Mesendoderm (in vitro differentiated cells): ENCODE data around the gene CENPB.
A peak's percentile ranks its signal among the peaks of the same experiment; 100 is the strongest.

Experiments used
- DNase-seq: peaks from one replicate; pipeline ENCODE4 v3.0.0; 2013
- H2AK5ac ChIP-seq: 2 replicates; pipeline ENCODE4 v1.6.1; 2013; ENCODE audit warnings: low read length, inconsistent platforms
- H2BK120ac ChIP-seq: 2 replicates; pipeline ENCODE4 v1.6.1; 2013; ENCODE audit warnings: low read depth, mild to moderate bottlenecking, low read length, moderate library complexity, mixed read lengths
- H2BK15ac ChIP-seq: replicated peaks from 2 replicates; pipeline ENCODE4 v1.6.1; 2013; ENCODE audit warnings: low read depth, mild to moderate bottlenecking, moderate library complexity
- H2BK5ac ChIP-seq: 2 replicates; pipeline ENCODE4 v1.6.1; 2013; ENCODE audit warnings: low read length, inconsistent platforms
- H3K18ac ChIP-seq: 2 replicates; pipeline ENCODE4 v1.6.1; 2013; ENCODE audit warnings: mild to moderate bottlenecking, low read length, mixed read lengths
- H3K23ac ChIP-seq: one replicate; pipeline ENCODE4 v1.6.1; 2013; ENCODE audit warnings: low read length
- H3K27ac ChIP-seq: 2 replicates; pipeline ENCODE4 v1.5.1; 2013; ENCODE audit warnings: low read depth, mild to moderate bottlenecking, inconsistent platforms, low read length, moderate library complexity
- H3K27me3 ChIP-seq: 2 replicates; pipeline ENCODE4 v1.6.1; 2013; ENCODE audit warnings: low read length, control low read depth, mild to moderate bottlenecking, inconsistent platforms; ENCODE audit not compliant: insufficient read depth, poor library complexity
- H3K36me3 ChIP-seq: 2 replicates; pipeline ENCODE4 v1.6.1; 2013; ENCODE audit warnings: low read length, inconsistent platforms; ENCODE audit not compliant: control insufficient read depth, insufficient read depth
- H3K4ac ChIP-seq: one replicate; pipeline ENCODE4 v1.6.1; 2013; ENCODE audit warnings: low read depth, mild to moderate bottlenecking, low read length, moderate library complexity
- H3K4me1 ChIP-seq: 2 replicates; pipeline ENCODE4 v1.6.1; 2013; ENCODE audit warnings: low read depth, low read length, inconsistent platforms; ENCODE audit not compliant: control insufficient read depth
- H3K4me2 ChIP-seq: 2 replicates; pipeline ENCODE4 v1.6.1; 2013; ENCODE audit warnings: low read length
- H3K4me3 ChIP-seq: 2 replicates; pipeline ENCODE4 v1.5.1; 2013; ENCODE audit warnings: mild to moderate bottlenecking, low read length
- H3K56ac ChIP-seq: one replicate; pipeline ENCODE4 v1.6.1; 2013; ENCODE audit warnings: low read length
- H3K79me1 ChIP-seq: 2 replicates; pipeline ENCODE4 v1.6.1; 2013; ENCODE audit warnings: low read length, inconsistent platforms
- H3K79me2 ChIP-seq: 2 replicates; pipeline ENCODE4 v1.6.1; 2013; ENCODE audit warnings: mild to moderate bottlenecking, low read length; ENCODE audit not compliant: control insufficient read depth, insufficient read depth
- H3K9ac ChIP-seq: 2 replicates; pipeline ENCODE4 v1.6.1; 2013; ENCODE audit warnings: low read length, inconsistent platforms
- H4K5ac ChIP-seq: one replicate; pipeline ENCODE4 v1.6.1; 2013; ENCODE audit warnings: low read length
- H4K8ac ChIP-seq: one replicate; pipeline ENCODE4 v1.6.1; 2013; ENCODE audit warnings: low read depth, mild to moderate bottlenecking, control low read depth, low read length, moderate library complexity
- WGBS: extraction: QIAGEN DNeasy Blood & Tissue Kit; methylation state at CpG from one replicate; pipeline ENCODE4 v1.1.7; 2013; ENCODE audit warnings: low lambda C conversion rate, missing lambda C conversion rate; ENCODE audit not compliant: insufficient coverage; ENCODE audit errors: extremely low coverage; 5-methylcytosine and 5-hydroxymethylcytosine counted together

The CENPB gene

DNA sequence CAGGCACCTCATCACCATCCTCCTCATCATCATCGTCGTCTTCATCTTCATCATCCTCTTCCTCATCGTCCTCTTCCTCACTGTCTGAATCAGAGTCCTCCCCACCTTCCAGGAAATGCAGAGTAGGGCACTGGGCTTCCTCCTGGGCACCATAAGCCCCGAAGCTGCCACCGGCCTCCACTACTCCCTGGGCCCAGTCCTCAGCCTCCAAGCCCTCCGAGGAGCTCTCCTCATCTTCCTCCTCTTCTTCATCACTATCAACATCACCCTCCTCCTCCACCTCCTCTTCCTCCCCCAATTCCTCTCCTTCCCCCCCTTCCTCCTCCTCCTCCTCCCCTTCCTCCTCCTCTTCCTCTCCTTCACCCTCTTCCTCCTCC, 1.7 kb downstream of the CENPB start:
- H3K18ac ChIP-seq: no peak overlapping the region
- no peaks in the 10 kb centered on the region for H3K4me1 ChIP-seq
- H4K8ac ChIP-seq: no peak overlapping the region
- H3K4me3 ChIP-seq: no peak overlapping the region
- no peak overlapping the region for H3K23ac ChIP-seq
- H3K27ac ChIP-seq: no peak overlapping the region
- peaks cover 7% of the 10 kb centered on the region for H3K79me2 ChIP-seq
- no peak overlapping the region for H3K4ac ChIP-seq
- H3K36me3 ChIP-seq: peaks cover 3% of the 10 kb centered on the region
- H3K9ac ChIP-seq: peak overlapping the region; percentile 90
- no peak overlapping the region for H4K5ac ChIP-seq
- peak overlapping the region; percentile 95 for H3K56ac ChIP-seq
- 100% methylated on average over 3 of the region's 6 CpGs for WGBS
- H2BK5ac ChIP-seq: no peak overlapping the region
- H3K27me3 ChIP-seq: no peaks in the 10 kb centered on the region
- H2AK5ac ChIP-seq: no peak overlapping the region
- H3K4me2 ChIP-seq: no peak overlapping the region
- H2BK120ac ChIP-seq: no peak overlapping the region
- peaks cover 18% of the 10 kb centered on the region for H3K79me1 ChIP-seq
- no peak for DNase-seq
- H2BK15ac ChIP-seq: no peak overlapping the region

- no peak overlapping the region for H2BK15ac ChIP-seq
- no peak overlapping the region for H2BK5ac ChIP-seq
- WGBS: no CpG with 5 or more reads among the region's 17 CpGs
- no peak overlapping the region for H4K5ac ChIP-seq
- no peak overlapping the region for H4K8ac ChIP-seq
- H3K23ac ChIP-seq: no peak overlapping the region
- no peak overlapping the region for H3K9ac ChIP-seq
- H3K4me3 ChIP-seq: no peak overlapping the region
- H3K27ac ChIP-seq: no peak overlapping the region
- peaks cover 3% of the 10 kb centered on the region for H3K36me3 ChIP-seq
- no peak overlapping the region for H2AK5ac ChIP-seq
- no peak for DNase-seq
- no peaks in the 10 kb centered on the region for H3K4me1 ChIP-seq
- H3K79me1 ChIP-seq: peaks cover 18% of the 10 kb centered on the region
- H2BK120ac ChIP-seq: no peak overlapping the region
- H3K27me3 ChIP-seq: peaks cover 1% of the 10 kb centered on the region
- no peak overlapping the region for H3K18ac ChIP-seq
- no peak overlapping the region for H3K56ac ChIP-seq
- no peak overlapping the region for H3K4ac ChIP-seq
- H3K79me2 ChIP-seq: peaks cover 7% of the 10 kb centered on the region
- no peak overlapping the region for H3K4me2 ChIP-seq
Measured at GRCh38 chr20:3784216-3784853, 2.2 kb downstream of the CENPB start.

DNA sequence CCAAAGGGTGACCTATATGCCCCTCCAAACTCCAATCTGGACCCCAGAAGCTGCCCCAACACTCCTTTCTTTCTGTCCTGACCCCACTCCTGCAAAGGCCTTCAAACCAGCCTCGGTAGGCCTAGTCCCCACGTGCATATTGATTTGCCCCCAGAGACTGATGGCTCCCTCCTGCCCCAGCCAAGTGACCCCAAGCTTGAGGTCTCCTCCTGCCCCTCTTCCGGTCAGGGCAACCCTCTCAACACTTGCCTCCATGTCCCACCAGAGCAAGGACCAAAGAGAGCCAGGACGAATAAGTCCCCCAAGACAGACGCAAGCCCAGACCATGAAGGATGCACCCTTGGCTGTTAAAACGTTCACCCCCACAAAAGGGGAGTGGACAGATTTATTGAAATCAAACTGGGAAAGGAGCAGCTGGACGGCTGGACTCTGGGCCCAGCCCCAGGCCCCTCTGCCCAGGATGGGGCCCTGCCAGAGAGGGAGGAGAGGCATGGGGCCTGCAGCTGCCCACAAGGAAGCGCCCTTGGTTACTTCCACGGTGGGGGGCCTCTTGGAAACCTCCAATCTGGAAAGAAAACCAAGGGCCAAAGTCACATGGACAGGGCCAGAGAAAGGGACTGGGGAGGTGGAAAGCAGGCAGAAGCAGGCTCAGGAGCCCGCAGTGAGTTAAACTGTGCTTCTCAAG, 2.9 kb downstream of the CENPB start:
- no peak overlapping the region for H3K4me3 ChIP-seq

GRCh38 chr20:3783068-3783489, 3.5 kb downstream of the CENPB start:
- H3K36me3 ChIP-seq: peaks cover 3% of the 10 kb centered on the region
- H2BK120ac ChIP-seq: no peak overlapping the region
- no peak overlapping the region for H3K4me3 ChIP-seq
- peaks cover 18% of the 10 kb centered on the region for H3K79me1 ChIP-seq
- no peak overlapping the region for H3K56ac ChIP-seq
- H3K27ac ChIP-seq: no peak overlapping the region
- H2AK5ac ChIP-seq: no peak overlapping the region
- no peaks in the 10 kb centered on the region for H3K4me1 ChIP-seq
- DNase-seq: no peak
- no peak overlapping the region for H2BK15ac ChIP-seq
- H3K79me2 ChIP-seq: peaks cover 7% of the 10 kb centered on the region
- H3K27me3 ChIP-seq: peaks cover 4% of the 10 kb centered on the region
- H4K8ac ChIP-seq: no peak overlapping the region
- no peak overlapping the region for H3K4me2 ChIP-seq
- no peak overlapping the region for H3K9ac ChIP-seq
- no CpG with 5 or more reads among the region's 2 CpGs for WGBS
- no peak overlapping the region for H4K5ac ChIP-seq
- H3K23ac ChIP-seq: no peak overlapping the region
- no peak overlapping the region for H2BK5ac ChIP-seq
- no peak overlapping the region for H3K4ac ChIP-seq
- no peak overlapping the region for H3K18ac ChIP-seq

More for the DNA sequence above, 2.9 kb downstream of the CENPB start:
- Histone ChIP-seq H3K23ac (no peak overlapping the region), H3K79me2 (peaks cover 7% of the 10 kb centered on the region), H3K4me1 (no peaks in the 10 kb centered on the region), H3K4ac (no peak overlapping the region), H3K27ac (no peak overlapping the region), H3K9ac (no peak overlapping the region), H2AK5ac (no peak overlapping the region), H3K79me1 (peaks cover 18% of the 10 kb centered on the region), H2BK5ac (no peak overlapping the region), H3K18ac (no peak overlapping the region), H2BK120ac (no peak overlapping the region), H4K5ac (no peak overlapping the region), H2BK15ac (no peak overlapping the region), H3K27me3 (peaks cover 3% of the 10 kb centered on the region), H3K36me3 (peaks cover 3% of the 10 kb centered on the region), H3K56ac (no peak overlapping the region), H3K4me2 (no peak overlapping the region), H4K8ac (no peak overlapping the region)
- no CpG with 5 or more reads among the region's 10 CpGs for WGBS
- DNase-seq: no peak

GRCh38 chr20:3782597-3782996, 3.9 kb downstream of the CENPB start:
- Histone ChIP-seq H2BK120ac (no peak overlapping the region), H3K79me2 (peaks cover 7% of the 10 kb centered on the region), H3K18ac (no peak overlapping the region), H2AK5ac (no peak overlapping the region), H3K27me3 (peaks cover 4% of the 10 kb centered on the region), H2BK15ac (no peak overlapping the region), H3K79me1 (peaks cover 18% of the 10 kb centered on the region), H3K23ac (no peak overlapping the region), H3K4me1 (no peaks in the 10 kb centered on the region), H4K8ac (no peak overlapping the region), H3K56ac (no peak overlapping the region), H2BK5ac (no peak overlapping the region), H3K4ac (no peak overlapping the region), H3K27ac (no peak overlapping the region), H4K5ac (no peak overlapping the region), H3K9ac (no peak overlapping the region), H3K36me3 (peaks cover 3% of the 10 kb centered on the region), H3K4me3 (no peak overlapping the region), H3K4me2 (no peak overlapping the region)
- WGBS: no CpG with 5 or more reads among the region's 6 CpGs
- DNase-seq: no peak
